Stimulated activated CD4-positive, alpha-beta T cell treated with anti-CD3 and anti-CD28 coated beads, Interleukin-4, amount 100 ng/mL, for 4 hours (primary cell): ENCODE results near the gene TUBGCP6.

Experiments used
- DNase-seq, 2 experiments: peaks; one replicate each; pipeline ENCODE4 v3.0.0-alpha.2; 2020

The TUBGCP6 gene

DNA sequence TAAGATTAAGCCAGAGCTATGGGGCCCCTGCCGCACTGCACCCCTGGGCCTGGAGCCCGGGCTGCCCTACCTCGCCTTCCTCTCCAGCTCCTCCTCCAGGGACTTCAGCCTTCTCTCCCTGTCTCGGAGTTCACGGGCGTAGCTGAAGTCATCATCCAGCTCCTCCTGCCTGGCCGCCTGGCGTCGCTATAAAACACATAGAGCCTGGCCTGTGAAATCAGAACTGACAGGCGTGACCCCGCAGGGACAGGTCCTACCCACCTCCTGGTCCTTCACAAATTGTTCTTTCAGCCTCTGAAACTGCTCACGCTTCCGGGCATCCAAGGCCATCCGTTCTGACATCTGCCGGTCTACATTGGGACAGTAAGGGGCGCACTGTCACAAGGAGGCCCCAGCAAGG, 20.8 kb downstream of the TUBGCP6 start:
- no peak for DNase-seq

GRCh38 chr22:50222508-50222907, 22.3 kb downstream of the TUBGCP6 start:
- no peak for DNase-seq

DNA sequence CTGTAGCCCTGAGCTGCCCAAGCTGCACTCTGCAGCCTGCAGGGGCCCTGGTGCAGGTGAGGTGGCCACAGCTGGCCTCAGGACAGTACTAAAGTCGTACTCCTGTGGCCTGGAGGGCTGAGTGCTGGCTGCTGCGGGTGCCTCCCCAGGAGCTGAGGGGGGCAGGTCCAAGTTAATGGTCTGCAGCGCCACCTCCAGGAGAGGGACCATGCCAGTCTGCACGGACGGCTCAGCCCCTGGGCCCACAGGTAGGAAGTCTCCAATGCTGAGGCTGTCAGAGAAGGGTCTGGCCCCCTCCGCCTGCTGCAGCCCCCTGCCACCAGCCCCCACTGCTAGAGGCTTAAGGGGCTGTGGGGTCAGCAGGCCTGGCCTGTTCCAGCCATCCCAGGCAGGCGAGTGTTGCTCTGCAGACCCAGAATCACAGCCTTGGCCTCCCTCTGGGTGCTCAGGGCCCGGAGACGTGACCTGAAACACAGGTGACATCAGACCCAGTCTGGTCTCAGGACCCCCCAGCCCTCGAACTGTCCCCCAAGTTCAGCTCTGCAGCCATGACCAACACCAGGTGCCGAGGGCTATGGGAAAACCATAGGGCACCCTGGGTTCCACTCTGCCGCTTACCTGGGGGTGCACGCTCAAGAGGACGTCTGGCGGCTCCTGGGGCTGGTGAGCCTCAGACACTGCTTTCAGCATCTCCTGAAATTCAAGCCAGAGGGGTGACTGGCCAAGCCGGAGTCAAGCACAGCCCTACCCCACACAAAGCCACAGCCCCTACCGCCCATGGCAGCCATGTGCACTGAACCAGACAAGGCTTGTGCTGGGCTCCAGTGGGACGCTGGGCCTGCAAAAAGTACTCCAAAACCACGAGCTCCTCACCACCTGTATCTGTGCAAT, 23.2 kb downstream of the TUBGCP6 start:
- DNase-seq, result no peak

- DNase-seq, result no peak
Measured at GRCh38 chr22:50220603-50221409, 24.0 kb downstream of the TUBGCP6 start.

DNA sequence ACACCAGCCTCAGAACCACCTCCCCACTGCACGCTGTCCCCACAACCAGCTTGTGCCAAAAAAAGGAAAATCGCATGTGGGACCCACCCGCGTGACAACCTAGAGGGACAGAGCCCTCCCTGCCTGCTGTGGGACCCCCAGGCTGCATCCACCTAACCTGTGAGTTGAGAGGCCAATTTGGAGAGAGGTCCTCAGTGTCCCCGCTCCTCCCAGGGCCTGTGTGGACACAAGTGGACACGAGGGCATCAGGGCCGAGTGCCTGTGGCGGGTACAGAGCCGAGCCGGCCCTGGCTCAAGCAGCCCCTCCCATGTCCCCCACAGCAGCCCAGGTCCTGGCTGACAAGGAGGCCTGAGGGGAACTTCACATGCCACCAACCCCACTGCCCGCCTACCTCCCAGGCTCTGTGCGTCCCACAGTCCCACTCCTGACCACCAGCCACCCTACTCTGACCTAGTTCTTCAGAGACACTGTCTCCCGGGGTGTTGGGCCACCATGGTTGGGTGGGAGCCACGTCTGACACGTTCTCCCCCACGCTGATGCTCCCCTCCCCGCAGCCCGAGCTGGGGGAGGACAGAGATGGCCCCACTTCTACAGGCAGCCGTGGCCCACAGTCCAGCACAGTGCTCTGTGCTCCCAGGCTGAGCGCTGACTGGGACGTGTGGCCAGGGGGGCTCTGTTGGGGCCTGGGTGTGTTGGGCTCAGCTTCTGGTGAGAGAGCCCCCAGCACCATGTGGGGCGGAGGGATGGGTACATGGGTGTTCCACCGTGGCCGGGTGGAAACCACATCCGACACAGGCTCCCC, 24.8 kb downstream of the TUBGCP6 start:
- no peak for DNase-seq

- no peak for DNase-seq
Measured at GRCh38 chr22:50218996-50219727, 25.7 kb downstream of the TUBGCP6 start.

DNA sequence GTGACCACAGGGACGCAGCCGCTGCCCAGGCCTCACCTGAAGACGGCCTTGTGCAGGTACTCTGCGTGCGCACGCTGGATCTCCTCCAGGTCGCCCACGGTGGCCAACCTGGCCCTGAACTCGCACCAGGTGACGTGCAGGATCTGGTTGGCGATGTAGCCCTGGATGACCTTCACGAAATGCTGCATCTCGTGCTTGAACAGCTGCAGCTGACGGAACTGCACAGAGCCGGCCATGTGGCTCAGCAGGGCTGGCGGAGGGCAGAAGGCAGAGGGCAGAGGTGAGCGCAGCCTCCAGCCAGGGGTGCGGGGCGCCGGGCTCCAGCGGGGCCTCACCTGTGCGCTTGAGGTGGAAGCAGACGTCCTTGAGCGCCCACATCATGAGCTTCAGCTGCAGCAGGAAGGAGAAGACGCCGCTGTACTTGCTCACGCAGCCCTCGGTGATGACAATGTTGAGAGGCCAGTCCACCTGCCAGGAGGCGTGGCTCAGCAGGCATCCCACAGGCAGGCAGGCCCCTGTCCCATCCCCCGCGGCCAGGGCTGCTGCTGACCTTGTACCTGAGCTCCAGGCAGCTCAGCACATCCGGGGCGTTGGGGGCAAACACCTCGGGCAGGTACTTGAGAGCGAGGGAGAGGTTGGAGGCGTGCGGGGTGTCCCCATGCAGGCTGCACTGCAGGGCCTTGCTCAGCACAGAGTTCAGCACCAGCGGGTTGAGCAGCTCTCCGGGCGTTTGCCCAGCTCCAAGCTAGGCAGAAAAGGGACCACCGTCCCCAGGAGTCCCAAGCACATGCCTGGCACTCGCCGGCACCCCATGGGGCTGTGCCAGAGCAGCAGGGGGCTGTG, 26.4 kb downstream of the TUBGCP6 start:
- no peak for DNase-seq

GRCh38 chr22:50217543-50218152, 27.2 kb downstream of the TUBGCP6 start:
- DNase-seq, result no peak

- DNase-seq, result no peak
Measured at GRCh38 chr22:50216684-50217520, 27.9 kb downstream of the TUBGCP6 start.

DNA sequence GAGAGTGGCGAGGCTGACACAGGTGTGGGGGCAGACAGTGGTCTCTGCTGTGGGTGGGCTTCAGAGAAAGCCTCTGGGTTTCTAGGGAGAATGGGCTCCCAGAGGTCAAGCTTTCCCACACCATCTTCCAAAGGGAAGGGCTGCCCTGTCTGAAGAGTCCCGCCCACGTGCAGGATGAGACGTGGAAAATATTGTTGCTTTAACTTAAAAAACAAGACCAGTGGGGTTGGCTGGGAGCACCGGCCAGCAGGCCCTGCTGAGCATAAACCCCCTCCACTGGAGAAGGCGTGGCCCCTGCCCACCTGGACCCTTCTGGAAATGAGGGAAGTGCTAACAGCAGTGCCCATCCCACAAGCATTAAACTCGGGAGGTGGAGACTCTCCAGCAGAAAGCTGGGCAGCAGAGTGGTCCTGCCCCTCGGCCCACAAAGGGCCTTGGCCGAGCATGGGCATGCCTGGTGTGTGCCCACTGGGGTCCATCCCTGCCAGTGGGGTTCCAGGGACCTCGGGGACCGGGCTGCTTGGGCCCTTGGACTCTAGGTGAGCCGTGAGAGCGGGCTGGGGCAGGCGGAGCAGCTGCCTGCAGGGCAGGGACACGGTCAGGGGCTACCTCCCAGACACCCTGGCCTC, 28.7 kb downstream of the TUBGCP6 start:
- no peak for DNase-seq

DNA sequence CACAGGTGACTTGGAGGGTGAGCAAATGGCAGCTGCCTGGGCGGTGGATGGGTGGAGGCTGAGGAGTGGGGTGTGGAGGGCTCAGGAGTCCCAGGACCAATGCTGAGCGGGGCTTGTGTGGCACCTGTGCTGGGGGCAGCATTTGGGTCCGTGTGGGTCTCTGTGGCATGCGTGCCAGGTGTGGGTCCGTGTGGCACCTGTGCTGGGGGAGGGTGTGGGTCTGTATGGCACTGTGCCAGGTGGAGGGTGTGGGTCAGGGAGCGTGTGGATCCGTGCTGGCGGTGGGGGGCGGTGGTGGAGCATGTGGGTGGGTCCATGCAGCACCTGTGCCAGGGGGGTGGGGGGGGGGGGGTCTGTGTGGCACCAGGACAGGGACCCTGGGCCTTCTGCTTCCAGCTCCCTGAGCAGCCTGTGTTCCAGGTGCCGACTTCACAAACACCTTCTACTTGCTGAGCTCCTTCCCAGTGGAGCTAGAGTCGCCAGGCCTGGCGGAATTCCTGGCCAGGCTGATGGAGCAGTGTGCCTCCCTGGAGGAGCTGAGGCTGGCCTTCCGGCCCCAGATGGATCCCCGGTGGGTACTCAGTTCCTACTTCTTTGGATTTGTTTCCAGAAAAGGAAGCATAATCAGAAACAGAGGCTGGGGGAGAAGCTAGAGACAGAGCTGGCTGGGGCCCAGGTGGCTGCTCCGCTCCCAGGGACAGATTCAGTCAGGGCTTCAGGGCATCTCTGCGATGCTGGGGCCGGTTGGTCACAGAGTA, 29.3 kb downstream of the TUBGCP6 start:
- DNase-seq, result no peak

DNA sequence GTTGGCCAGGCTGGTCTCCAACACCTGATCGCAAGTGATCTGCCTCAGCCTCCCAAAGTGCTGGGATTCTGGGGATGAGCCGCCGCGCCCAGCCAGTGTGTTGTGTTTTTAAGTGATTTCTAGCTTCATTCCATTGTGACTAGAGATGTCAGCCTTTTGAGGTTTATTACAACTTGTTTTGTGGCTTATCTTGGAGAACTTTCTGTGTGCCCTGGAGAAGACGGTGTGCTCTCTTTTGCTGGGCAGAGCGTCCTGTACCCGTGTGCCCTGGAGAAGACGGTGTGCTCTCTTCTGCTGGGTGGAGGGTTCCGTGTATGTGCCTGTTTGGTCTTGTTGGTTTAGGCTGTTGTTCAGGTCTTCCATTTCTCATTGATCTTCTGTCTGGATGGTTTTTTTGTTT, 31.6 kb downstream of the TUBGCP6 start:
- DNase-seq, result no peak

GRCh38 chr22:50211147-50211546, 33.7 kb downstream of the TUBGCP6 start:
- DNase-seq, result no peak

GRCh38 chr22:50210378-50211139, 34.3 kb downstream of the TUBGCP6 start:
- no peak for DNase-seq

- DNase-seq, result peak; percentile 60 to 68
Measured at GRCh38 chr22:50209893-50210292, 34.9 kb downstream of the TUBGCP6 start.

DNA sequence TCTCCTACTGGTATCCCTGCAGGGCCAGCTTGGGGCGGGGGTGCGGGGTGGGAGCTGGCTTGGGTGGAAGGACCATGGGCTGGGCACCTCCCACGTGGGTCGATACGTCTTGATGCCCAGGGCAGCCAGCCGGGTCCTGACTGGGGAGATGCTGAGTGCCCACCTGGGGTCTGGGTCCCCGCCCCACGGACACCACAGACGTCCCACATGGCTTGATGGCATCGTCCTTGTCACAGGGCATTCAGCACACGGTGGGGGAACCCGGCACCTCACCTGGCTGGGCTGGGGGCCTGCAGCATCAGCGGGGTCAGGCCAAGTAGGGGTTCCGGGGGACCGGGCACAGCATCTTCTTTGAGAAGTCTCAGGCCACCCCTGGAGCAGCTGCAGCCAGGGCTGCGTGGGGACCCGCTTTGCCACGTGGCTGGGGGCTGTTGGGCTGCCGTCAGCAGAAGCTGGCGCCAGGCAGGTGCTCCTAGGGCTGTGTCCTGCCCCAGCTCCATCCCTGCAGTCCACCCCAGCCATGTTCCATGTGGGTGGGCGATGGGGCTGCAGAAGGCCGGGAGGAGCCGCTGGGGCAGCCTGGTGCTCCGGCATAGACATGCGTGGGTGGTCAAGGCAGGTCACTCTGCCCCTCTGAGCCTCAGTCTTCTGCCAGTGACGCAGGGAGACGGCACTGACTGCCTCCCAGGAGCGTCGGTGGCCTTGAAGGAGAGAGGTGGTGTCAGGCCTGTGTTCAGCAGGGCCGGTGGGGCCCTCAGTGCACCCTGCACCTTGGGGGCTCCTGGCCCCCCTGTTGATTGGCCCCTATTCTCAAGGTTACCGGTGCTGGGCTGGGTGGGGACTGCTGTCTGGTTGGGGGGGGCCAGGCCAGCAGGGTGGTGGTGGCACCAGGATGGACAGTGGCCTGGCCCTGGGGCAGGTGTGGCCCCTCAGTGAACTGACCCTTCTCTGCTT, 35.6 kb downstream of the TUBGCP6 start:
- no peak for DNase-seq

DNA sequence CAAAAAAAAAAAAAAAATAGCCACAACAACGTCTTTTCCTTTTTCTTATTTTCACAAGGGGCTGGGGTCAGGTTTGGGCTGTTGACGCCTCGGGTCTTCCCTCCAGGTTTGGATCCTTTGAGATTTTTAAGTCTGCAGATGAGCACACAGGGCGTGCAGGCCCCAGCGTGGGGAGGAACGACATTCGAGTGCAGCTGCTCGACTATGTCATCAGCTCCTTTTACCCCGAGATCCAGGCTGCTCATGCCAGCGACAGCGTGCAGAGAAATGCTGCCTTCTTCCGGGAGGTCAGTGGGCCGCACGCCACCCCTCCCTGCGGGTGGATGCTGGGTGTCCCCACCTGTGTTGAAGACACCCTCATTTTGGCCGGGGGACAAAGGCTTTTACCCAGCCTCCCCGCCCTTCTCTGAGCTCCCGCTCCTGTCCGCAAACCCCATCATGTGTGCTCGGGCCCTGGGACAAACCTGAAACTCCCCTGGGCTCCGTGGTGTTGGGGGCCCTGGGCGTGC, 36.3 kb downstream of the TUBGCP6 start:
- no peak for DNase-seq
